Astrocyte (in vitro differentiated cells and primary cell): ENCODE data around the gene IL23A.

Experiments
- CTCF ChIP-seq: IDR thresholded peaks from 2 replicates; pipeline ENCODE4 v1.5.1; 2011; ENCODE audit warnings: low read depth, mild to moderate bottlenecking, inconsistent platforms, low read length, moderate library complexity; ENCODE audit not compliant: insufficient read depth
- EZH2 ChIP-seq: IDR thresholded peaks from 2 replicates; pipeline ENCODE4 v1.6.1; 2012; ENCODE audit warnings: mild to moderate bottlenecking, low read length, inconsistent platforms; ENCODE audit not compliant: insufficient read depth

GRCh38 chr12:56317675-56318074 is 21.0 kb upstream of the IL23A start:
- TF ChIP-seq CTCF (no peak), EZH2 (no peak)
